Islet precursor cell (in vitro differentiated cells): ENCODE data around the gene FOXK2.

Experiments used
- DNase-seq: peaks from one replicate; pipeline ENCODE4 v3.0.0-alpha.2; 2018

FOXK2 gene

DNA sequence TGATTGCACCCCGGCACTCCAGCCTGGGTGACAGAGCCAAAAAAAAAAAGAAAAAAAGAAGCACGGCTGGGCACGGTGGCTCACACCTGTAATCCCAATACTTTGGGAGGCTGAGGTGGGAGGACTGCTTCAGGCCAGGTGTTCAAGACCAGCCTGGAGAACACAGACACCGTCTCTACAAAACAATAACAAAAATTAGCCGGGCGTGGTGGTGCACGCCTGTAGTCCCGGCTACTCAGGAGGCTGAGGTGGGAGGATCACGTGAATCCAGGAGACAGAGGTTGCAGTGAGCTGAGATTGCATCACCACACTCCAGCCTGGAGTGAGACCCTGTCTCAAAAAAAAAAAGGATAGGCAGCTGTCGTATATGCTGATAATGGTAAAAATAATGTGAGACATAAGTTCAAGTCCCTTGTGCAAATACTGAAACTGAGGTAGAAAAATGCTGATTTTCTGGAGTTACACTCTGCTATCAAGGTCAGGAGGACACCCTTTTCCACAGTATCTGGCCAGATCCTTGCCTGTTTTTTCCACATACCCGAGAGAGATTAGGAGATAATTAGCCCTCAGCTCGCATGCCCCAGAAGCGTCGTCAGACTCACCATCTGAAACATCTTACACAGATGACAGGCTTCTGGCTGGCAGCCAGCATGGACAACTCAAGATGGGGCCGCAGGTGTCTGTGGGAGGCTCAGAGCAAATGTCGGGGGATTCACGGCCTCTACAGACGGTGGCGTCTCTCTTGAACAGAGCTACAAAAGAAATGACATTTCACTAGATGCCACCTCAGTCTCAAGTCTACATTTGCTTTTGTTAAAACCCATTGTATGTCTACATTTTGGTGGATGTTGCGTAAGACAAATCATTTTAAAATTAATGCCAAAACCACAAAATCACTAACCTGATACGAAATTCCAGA lies 91.9 kb downstream of the FOXK2 start:
- DNase-seq = peak; percentile 65

DNA sequence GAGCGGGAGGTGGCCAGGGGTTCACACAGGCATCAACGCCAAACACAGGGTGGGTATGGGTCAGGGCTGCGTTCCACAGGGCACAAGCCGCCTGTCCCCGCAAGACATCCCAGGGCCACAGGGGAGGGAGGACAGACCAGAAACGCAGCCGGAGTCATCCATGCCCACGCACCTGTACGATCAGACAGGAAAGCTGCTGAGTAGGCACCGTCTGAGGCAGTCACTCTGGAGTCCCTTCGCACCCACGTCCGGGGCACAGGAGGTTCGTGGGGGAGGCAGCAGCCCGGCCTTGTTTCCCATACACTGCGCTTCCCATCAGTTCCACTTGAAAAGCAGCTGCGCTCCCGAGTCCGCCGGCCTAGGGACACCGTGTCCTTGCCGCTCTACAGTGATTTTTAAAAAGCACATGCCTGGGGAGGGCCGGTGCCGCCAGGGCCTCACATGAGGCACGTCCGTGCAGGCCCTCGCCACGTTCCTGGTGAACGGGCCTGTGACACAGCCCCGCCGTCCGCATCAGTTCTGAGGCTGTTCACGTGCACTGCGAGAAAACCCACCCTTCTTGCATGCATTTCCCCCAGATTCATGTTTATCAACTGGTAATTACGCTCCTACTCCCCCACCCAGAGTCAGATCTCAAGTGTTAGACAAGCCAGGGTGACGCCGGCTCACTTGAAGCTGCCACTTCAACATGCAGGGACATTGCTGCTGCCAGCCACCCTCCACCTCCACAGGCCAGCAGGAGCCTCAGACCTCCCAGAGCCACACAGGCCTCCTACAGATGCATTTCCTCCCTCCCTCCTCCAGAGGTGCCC lies 94.0 kb downstream of the FOXK2 start:
- DNase-seq = peak; percentile 94

DNA sequence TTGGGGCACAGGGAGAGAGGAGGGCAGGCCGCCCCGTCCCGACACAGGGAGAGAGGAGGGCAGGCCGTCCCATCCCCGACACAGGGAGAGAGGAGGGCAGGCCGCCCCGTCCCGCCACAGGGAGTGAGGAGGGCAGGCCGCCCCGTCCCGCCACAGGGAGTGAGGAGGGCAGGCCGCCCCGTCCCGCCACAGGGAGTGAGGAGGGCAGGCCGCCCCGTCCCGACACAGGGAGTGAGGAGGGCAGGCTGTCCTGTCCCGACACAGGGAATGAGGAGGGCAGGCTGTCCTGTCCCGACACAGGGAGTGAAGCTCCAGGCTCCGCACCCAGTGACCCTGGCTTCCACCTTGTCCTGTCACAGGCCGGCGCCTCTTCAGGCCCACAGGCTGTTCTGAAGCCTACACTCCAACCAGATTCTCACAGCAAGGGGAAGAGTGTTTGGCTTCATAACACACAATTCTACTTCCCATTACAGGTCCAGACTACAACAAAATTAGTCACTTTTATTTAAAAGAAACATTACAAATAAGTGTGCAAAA lies 94.6 kb downstream of the FOXK2 start:
- peak; percentile 64 for DNase-seq

DNA sequence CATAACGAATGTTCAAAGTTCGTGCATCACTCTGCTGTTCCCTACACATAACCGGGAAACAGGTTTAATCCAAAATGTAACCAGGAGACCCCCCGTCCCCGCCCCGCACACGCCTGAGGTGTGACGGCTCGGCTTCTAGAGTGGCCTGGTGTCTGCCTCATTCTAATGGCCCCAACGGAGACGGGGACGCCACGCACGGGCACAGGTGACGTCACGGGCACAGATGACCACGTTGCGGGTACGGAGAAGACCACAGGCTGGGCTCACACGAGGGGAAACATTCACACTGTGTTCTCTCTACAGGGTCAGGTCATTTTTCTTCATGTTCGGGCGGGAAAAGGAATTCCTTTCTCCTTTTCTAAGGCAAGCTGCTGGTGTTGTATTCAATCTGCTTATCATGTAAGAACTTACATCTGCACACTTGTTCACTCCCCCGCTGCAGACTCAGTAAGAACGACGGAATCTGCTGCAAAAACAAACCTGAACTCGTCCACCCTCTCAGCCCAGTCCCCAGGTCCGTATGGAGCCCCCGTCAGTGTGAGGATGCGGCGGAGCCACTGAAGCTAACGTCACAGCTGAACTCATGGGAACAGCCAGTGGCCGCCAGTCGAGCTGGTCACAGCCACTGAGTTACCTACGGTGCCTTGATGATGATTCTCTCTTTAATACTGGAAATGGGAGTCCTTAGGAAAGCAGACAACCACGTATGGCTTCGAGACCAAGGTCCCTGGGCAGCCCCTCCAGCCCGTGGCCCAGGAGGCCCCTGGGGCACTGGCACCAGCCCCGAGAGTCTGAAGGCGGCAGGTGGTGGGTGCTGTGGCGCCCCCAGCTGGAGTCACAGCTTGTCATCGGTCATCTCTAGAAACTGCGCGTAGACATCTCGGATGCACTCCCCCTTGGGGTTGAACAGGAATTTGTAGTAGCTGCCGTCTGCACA lies 95.8 kb downstream of the FOXK2 start:
- DNase-seq = peak; percentile 74

DNA sequence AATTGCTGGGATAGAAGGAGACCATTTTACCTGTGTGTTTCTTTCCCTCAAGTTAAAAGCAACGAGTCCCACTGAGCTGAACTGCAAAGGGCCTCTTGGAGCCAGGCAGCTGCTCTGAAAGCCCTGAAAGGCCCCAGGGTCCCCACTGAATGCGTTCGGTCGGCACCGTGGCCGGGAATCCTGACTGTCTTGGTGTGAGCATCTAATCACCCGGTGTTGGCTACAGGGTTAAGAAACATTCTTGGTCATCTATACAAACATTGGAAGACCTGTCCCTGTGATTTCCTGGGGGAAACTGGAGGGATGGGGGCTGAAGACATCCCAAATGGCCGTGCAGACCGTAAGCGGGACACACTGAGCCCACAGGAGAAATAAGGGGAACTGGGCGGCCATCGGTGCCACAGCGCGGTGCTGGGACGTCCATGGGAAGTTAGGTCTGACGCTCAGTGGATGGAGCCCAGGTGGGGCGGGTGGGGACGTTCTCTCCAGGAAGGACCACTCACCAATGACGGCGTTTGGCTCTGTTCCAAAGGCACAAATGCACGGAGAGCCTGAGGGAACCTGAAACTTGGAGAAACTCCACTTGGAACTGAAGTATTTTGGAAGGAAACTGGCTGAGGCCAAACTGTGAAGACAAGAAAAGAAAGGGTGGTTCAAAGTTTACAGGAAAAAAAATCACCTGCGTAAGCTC lies 96.6 kb downstream of the FOXK2 start:
- DNase-seq = no peak

DNA sequence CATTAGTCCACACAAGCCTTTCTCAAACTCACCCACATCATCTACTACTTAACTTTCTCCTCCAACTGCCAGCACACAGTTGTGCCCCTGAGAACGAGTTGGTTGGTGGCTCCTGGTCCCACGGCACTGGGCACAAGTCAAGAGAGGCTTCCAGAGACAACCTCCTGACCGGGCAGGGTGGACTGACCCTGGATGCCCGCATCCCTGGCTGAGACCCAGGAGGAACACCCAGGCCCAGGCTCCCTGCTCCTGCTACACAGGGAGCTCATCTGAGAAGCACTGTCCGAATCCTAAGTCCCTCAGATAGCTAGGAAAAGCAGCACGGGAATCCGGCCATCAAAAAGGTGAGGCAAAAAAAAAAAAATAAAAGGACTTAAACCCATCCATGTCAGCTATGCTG lies 99.7 kb downstream of the FOXK2 start:
- no peak for DNase-seq

DNA sequence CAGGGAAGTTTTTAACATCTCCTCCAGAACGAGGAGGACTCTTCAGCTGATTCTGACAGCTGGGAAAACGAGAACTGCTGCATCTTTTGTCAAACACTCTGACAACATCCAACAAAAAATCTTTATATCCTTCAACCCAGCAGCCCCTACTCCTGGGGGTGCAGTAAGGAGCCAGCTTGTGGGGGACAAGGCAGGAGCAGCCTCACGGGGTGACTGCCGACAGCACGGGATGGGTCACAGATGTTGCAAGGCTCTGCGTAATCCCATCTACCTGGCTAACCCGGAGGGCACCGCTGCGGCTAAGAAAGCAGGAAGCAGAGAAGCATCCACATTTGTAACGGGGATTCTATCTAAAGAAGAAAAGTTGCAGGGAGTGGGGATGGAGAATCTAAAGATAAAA lies 100.1 kb downstream of the FOXK2 start:
- no peak for DNase-seq

DNA sequence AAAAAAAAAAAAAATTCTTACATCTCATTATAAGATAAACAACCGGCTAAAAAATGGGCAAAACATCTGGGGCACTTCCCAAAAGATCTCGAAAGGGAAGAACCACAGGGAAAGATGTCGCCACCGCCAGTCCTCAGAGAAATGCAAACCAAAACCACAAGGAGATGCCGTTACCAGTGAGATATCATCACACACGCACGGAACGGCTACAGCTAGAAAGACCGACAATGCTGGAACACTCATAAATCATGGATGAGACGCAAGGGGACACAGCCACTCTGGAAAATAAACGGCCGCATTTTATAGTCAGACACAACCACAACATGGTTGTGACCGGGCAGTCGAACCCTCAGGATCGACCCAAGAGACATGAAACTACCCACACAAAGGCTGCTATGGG lies 104.2 kb downstream of the FOXK2 start:
- no peak for DNase-seq

DNA sequence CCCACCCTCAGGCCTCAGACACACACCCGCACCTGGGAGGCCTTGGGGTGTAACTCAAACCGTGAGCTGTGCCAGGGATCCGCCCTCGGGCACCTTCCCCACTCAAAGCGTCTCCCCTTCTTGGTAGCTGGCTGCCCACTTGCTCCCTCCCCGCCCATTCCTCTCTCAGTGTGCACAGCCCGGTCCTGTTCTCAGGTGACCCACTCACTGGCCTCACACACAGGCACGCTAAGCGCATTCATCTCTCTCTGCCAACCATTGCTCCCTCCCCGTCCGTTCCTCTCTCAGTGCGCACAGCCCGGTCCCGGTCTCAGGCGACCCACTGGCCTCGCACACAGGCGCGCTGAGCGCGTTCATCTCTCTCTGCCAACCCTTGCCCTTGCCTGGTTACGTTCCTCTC lies 107.9 kb downstream of the FOXK2 start:
- DNase-seq = no peak

DNA sequence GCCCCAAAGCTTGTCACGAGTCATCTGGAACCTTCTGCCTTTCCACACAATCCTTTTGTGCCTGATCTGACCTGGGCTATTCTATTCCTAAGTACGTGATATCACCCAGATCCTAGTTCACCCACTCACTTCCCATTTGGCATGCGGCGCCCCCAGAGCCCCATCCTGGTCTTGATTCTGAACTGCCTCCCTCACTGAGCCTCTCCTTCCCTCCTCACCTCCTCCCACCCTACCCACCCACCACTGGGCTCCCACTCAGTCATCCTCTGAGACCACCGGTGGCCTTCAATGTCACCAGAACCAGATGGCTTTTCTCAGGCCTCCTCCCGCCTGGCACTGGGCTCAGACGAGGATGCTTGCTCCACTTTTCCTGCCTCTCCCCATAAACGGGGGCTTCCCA lies 110.2 kb downstream of the FOXK2 start:
- no peak for DNase-seq

DNA sequence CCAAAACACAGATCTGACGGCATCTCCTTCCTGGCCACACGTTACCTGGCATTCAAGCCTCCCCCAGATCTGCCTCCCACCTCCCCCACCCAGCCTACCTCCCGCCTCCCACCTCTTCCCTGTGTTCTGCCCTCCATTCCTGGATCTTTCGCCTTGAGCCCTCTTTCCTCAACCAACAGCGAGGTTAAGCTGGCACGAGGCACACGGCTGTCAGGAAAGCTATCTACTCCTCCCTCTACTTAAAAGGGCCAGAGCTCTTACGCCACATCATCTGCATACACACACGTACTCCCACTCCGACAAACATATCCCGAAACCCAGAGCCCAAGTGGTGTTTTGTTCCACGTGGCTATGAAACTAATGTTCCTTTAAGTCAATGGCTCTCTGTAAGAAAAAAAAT lies 110.7 kb downstream of the FOXK2 start:
- no peak for DNase-seq

DNA sequence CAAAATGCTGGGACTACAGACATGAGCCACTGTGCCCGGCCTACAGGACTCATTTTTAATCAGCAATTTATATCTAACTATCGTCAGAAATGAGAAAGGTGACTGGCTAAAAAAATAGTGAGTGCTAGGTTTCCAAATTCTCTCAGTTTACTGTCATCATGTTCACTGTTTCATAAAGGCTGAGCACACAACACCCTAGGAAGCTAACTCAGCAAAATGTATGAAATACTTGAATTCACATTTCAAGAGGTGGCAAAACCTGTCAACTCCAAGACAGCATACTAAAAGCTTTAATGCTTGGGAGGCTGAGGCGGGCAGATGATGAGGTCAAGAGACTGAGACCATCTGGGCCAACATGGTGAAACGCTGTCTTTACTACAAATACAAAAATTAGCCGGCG lies 112.0 kb downstream of the FOXK2 start:
- no peak for DNase-seq

DNA sequence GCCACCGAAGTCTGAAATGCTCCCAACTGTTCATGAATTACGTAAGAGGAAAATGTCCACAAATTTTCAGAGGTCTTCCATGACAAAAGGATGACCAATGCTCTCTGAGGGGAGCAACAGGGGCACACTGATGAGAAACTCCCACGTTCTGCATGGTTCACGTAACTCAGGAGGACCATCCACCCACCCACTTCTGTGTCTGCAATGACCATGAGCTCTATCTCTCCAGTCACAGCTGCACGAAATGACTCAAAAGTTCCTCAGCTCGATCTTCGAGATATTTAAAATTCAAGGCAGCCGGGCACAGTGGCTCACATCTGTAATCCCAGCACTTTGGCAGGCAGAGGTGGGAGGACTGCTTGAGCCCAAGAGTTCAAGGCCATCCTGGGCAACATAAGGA lies 112.9 kb downstream of the FOXK2 start:
- no peak for DNase-seq

DNA sequence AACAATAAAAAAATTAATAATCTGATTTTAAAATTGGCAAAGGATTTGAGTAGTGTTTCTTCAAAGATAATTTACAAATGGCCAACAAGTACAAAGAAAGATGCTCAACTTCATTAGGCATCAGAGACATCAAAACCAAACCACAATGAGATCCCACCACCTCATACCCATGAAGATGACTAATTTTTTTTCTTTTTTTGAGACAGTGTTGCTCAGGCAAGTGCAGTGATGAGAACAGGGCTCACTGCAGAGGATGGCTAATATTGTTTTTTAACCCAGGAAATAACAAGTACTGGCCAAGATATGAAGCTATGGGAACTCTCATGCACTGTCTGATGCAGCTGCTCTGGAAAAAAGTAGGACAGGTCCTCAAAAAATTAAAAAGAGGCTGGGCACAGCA lies 113.8 kb downstream of the FOXK2 start:
- DNase-seq = no peak

DNA sequence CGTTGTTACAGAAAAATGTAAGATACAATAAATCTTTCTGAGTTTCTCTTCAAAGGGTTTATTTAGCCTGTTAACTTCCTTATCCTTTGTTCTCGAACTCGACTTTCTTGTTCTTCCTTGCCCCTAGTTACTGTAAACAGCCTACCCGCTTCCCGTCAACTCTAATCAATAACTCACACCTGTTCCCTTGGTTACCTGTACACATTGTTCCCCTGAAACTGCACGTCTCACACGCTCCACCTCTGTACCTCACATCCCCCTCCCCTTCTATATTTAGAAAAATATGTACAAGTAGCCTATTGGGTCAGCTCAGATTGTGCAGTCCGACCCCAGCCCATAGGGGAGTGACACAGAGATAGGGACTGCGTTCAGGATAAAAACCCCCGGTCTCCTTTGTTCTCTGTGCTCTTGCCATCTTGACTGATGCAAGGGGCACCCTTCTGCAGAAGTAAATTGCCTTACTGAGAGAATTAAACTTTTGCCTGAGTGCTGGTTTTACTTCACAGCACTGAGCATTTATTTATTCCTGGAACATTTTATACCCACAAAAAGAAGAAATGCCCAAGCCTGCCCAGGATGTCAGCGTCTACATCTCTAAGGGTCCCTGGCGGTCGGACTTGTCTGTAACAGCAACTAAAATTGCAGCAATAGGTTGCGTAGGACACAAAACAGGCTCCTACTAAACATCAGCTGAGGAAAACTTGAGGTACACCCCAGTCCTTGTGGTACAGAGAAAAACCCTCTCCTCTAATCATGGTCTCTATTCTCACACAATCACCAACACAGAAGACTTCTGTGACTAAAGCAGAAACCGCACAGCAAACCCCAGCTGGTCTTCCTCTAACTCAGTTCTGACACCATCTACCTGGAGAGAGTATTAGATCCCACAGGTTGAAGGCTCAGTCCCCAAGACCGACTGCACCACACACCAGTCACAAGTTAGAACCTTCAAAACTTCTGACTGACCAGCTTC lies 117.4 kb downstream of the FOXK2 start:
- no peak for DNase-seq

DNA sequence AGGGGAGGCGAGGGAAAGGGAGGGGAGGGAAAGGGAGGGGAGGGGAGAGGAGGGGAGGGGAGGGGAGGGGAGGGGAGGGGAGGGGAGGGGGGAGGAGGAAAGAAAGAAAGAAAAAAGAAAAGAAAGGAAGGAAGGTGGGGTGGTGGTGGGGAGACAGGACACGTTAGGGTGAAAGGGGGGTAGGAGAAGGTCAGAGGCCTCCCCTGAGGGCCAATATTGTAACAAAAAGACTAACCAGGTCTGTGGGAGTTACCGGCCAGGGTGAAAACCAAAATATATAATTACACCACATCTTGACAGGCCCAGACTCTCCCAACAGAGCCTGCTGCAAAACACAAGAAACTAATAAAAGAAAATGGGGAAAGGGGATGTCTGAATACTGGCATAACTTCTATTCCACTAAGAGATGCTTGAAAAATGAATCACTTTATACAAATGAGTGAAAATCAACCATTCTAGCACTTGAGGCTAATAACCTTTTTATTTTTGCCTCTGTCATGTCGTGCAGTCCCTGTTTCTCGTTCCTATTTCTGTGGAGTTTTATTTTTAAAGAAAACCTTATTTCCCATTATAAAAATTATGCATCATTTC lies 118.7 kb downstream of the FOXK2 start:
- no peak for DNase-seq

DNA sequence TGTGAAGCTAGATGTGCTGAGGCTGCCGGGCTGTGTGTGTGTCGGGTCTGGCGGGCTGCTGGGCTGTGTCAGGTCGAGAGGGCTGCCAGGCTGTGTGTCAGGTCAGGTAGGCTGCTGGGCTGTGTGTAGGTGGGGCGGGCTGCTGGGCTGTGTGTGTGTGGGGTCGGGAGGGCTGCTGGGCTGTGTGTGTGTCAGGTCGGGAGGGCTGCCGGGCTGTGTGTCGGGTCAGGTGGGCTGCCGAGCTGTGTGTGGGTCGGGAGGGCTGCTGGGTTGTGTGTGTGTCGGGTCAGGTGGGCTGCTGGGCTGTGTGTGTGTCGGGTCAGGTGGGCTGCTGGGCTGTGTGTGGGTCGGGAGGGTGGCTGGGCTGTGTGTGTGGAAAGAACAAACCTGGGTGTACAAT lies 120.1 kb downstream of the FOXK2 start:
- DNase-seq = no peak

DNA sequence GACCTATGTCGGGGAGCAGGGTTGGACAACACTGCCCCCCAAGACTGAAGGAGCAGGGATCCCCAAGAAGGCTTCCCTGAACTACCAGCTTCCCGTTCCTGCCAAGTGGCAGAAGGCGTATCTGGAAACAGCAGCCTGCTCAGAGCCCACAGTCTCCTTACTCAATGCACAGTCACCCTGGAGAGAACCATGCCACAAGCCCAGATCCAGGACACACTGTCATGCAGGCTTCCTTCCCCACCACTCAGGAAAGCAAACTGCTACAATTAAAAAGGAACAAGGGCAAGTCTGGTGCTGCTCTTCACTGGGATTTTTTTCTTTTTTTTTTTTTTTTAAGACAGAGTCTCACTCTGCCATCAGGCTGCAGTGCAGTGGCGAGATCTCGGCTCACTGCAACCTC lies 120.5 kb downstream of the FOXK2 start:
- no peak for DNase-seq

DNA sequence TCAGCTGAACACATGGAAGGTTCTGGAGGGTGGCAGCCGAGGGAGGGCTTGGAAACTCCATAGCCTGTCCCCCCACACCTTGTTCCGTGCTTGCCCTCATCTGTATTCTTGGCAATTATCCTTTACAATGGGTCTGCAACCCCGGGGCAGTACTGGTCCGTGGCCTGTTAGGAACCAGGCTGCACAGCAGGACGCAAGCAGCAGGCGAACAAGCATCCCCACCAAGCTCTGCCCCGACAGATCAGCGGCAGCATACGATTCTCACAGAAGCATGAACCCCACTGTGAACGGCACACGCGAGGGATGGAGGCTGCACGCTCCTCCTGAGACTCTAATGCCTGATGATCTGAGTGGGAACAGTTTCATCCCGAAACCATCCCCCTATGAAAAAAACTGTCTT lies 122.5 kb downstream of the FOXK2 start:
- no peak for DNase-seq

DNA sequence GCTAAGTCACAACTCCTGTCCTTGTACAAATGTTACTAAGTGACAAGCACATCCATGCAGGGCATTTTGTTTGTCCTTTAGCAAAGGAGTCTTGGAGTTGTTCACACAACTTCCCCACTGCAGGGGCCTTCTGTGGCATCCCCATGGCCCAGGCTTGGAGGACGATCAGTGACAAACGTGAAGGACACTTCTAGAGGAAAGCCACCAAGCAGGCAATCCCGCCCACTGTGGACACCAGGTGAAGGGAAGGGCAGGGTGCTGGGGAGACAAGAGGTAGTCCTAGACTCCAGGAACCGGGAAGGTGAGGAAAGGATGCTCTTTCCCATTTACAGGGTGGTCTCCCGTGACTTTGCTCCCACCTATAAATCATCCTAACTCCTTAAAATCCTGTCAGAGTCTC lies 124.6 kb downstream of the FOXK2 start:
- DNase-seq = no peak

DNA sequence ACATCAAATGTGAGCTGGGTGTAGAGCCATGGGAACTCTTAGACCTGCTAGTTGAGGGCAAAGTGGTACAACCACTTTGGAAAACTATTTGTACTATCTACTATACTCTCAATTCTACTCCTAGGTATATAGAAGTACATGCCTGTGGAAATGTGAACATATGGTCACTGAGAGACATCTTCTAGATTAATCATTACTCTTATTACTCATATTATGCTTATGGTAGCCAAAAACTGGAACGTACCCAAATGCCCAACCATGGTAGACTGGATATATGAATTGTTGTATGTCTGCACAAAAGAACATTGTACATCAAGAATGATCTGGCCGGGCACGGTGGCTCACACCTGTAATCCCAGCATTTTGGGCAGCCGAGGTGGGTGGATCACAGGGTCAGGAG lies 126.0 kb downstream of the FOXK2 start:
- DNase-seq = no peak
